GM12874 (cell line): ENCODE results near the gene KLHL3.

Source experiments
- CTCF ChIP-seq: IDR thresholded peaks from 2 replicates; pipeline ENCODE4 v1.5.1; 2011; ENCODE audit warnings: low read depth, mild to moderate bottlenecking, control low read depth, low read length, moderate library complexity; ENCODE audit not compliant: insufficient read depth

The KLHL3 gene

GRCh38 chr5:137731176-137731575 is 4.7 kb downstream of the KLHL3 start:
- no peak for TF ChIP-seq CTCF

- no peak for TF ChIP-seq CTCF
These were observed 5.6 kb downstream of the KLHL3 start for GRCh38 chr5:137730336-137730735.

GRCh38 chr5:137728048-137728447 is 7.8 kb downstream of the KLHL3 start:
- no peak for TF ChIP-seq CTCF

GRCh38 chr5:137727623-137728022 is 8.3 kb downstream of the KLHL3 start:
- TF ChIP-seq CTCF = no peak

- TF ChIP-seq CTCF = no peak
These were observed 11.6 kb downstream of the KLHL3 start for GRCh38 chr5:137724251-137724650.

GRCh38 chr5:137718611-137719010 is 17.3 kb downstream of the KLHL3 start:
- no peak for TF ChIP-seq CTCF

- TF ChIP-seq CTCF = no peak
These were observed 19.6 kb downstream of the KLHL3 start for GRCh38 chr5:137716337-137716736.

GRCh38 chr5:137715456-137715855 is 20.4 kb downstream of the KLHL3 start:
- no peak for TF ChIP-seq CTCF
